OCI-LY3 (cell line): Measurements from ENCODE around the gene CLDN11.

ENCODE experiments used
- H2AFZ ChIP-seq: fragments of 200-600, 300-600 bp; shearing (Covaris generic); 2 replicates; pipeline ENCODE4 v1.6.0; 2014; ENCODE audit warnings: antibody characterized with exemption, low read depth, low read length
- H3K27ac ChIP-seq: fragments of 200-600, 300-600 bp; sonication (generic); 2 replicates; pipeline ENCODE4 v1.5.1; 2014; ENCODE audit warnings: mild to moderate bottlenecking, low read length, moderate library complexity, mixed read lengths
- H3K27me3 ChIP-seq: fragments of 200-600, 300-600 bp; sonication (generic); 2 replicates; pipeline ENCODE4 v1.6.1; 2014; ENCODE audit warnings: low read depth, low read length, mixed read lengths
- H3K36me3 ChIP-seq: fragments of 200-600, 300-600 bp; sonication (generic); replicated peaks from 2 replicates; pipeline ENCODE3; 2014; ENCODE audit warnings: low read depth, low read length, mixed read lengths
- H3K4me1 ChIP-seq: fragments of 300-600, 200-600 bp; sonication (generic); 2 replicates; pipeline ENCODE4 v1.6.1; 2014; ENCODE audit warnings: low read length, mixed read lengths
- H3K4me2 ChIP-seq: fragments of 200-600, 300-600 bp; sonication (generic); 2 replicates; pipeline ENCODE4 v1.6.1; 2014; ENCODE audit warnings: low read length, mixed read lengths
- H3K4me3 ChIP-seq: fragments of 300-600, 200-600 bp; sonication (generic); 2 replicates; pipeline ENCODE4 v1.5.1; 2014; ENCODE audit warnings: antibody characterized with exemption, mild to moderate bottlenecking, low read length, moderate library complexity
- H3K79me2 ChIP-seq: fragments of 300-600, 200-600 bp; shearing (Covaris generic); 2 replicates; pipeline ENCODE4 v1.6.1; 2014; ENCODE audit warnings: mild to moderate bottlenecking, low read length, mixed read lengths
- H3K9ac ChIP-seq: fragments of 300-600, 200-600 bp; shearing (Covaris generic); 2 replicates; pipeline ENCODE4 v1.6.0; 2014; ENCODE audit warnings: mild to moderate bottlenecking, low read length, moderate library complexity
- H3K9me3 ChIP-seq: fragments of 200-600, 300-600 bp; shearing (Covaris generic); 2 replicates; pipeline ENCODE4 v1.6.1; 2014; ENCODE audit warnings: low read length, mixed read lengths; ENCODE audit not compliant: insufficient read depth
- H4K20me1 ChIP-seq: fragments of 200-600, 300-600 bp; sonication (generic); 2 replicates; pipeline ENCODE4 v1.6.1; 2016; ENCODE audit warnings: low read length, mixed read lengths; ENCODE audit not compliant: insufficient read depth
- CTCF ChIP-seq: fragments of 200-600, 300-600 bp; sonication (generic); IDR thresholded peaks from 2 replicates; pipeline ENCODE4 v1.5.1; 2014; ENCODE audit warnings: antibody characterized with exemption, low read length, low read depth
- EZH2phosphoT487 ChIP-seq: fragments of 200-600 bp; shearing (Covaris generic); IDR thresholded peaks from 2 replicates; pipeline ENCODE4 v1.6.1; 2018; ENCODE audit warnings: antibody characterized with exemption, mixed run types, low read depth

The CLDN11 gene

GRCh38 chr3:170405101-170405500 lies 13.6 kb upstream of the CLDN11 start:
- Histone ChIP-seq H3K9ac (no peak overlapping the region), H3K36me3 (no peaks in the 10 kb centered on the region), H3K79me2 (no peaks in the 10 kb centered on the region), H3K9me3 (no peaks in the 10 kb centered on the region), H3K4me1 (peaks cover 7% of the 10 kb centered on the region), H4K20me1 (no peaks in the 10 kb centered on the region), H2AFZ (no peak overlapping the region), H3K27ac (no peak overlapping the region), H3K4me2 (no peak overlapping the region), H3K27me3 (no peaks in the 10 kb centered on the region), H3K4me3 (no peak overlapping the region)
- TF ChIP-seq CTCF (no peak), EZH2phosphoT487 (no peak)

- no peak overlapping the region for H3K4me3 ChIP-seq
- H3K4me2 ChIP-seq, result no peak overlapping the region
- no peaks in the 10 kb centered on the region for H3K27me3 ChIP-seq
- H3K79me2 ChIP-seq, result no peaks in the 10 kb centered on the region
- H3K36me3 ChIP-seq, result no peaks in the 10 kb centered on the region
- TF ChIP-seq CTCF (peak; percentile 73), EZH2phosphoT487 (no peak)
- no peak overlapping the region for H2AFZ ChIP-seq
- H3K9me3 ChIP-seq, result no peaks in the 10 kb centered on the region
- no peaks in the 10 kb centered on the region for H4K20me1 ChIP-seq
- no peak overlapping the region for H3K27ac ChIP-seq
- no peak overlapping the region for H3K9ac ChIP-seq
- no peaks in the 10 kb centered on the region for H3K4me1 ChIP-seq
These were observed 8.1 kb upstream of the CLDN11 start for GRCh38 chr3:170410428-170411029.

GRCh38 chr3:170413291-170413690 lies 5.4 kb upstream of the CLDN11 start:
- H3K27ac ChIP-seq, result no peak overlapping the region
- no peaks in the 10 kb centered on the region for H4K20me1 ChIP-seq
- no peaks in the 10 kb centered on the region for H3K9me3 ChIP-seq
- no peak for TF ChIP-seq CTCF
- no peak for TF ChIP-seq EZH2phosphoT487
- no peaks in the 10 kb centered on the region for H3K36me3 ChIP-seq
- H3K27me3 ChIP-seq, result no peaks in the 10 kb centered on the region
- no peak overlapping the region for H3K4me2 ChIP-seq
- H3K79me2 ChIP-seq, result no peaks in the 10 kb centered on the region
- H3K9ac ChIP-seq, result no peak overlapping the region
- H2AFZ ChIP-seq, result no peak overlapping the region
- no peak overlapping the region for H3K4me3 ChIP-seq
- no peaks in the 10 kb centered on the region for H3K4me1 ChIP-seq

- peak; percentile 93 for TF ChIP-seq CTCF
- TF ChIP-seq EZH2phosphoT487, result no peak
- Histone ChIP-seq H3K27ac (no peak overlapping the region), H2AFZ (no peak overlapping the region)
These were observed 4.4 kb upstream of the CLDN11 start for GRCh38 chr3:170414202-170414663.

More at GRCh38 chr3:170414202-170414663, 4.4 kb upstream of the CLDN11 start:
- Histone ChIP-seq H3K9ac (no peak overlapping the region), H3K4me1 (no peaks in the 10 kb centered on the region), H3K36me3 (no peaks in the 10 kb centered on the region), H3K27me3 (no peaks in the 10 kb centered on the region), H3K79me2 (no peaks in the 10 kb centered on the region), H3K4me2 (no peak overlapping the region), H4K20me1 (no peaks in the 10 kb centered on the region), H3K9me3 (no peaks in the 10 kb centered on the region), H3K4me3 (no peak overlapping the region)
